BLaER1 treated with 17β-estradiol and CSF1 and Interleukin-3, amounts not matched to agents 10 nM and 100 nM (cell line): Measurements from ENCODE around the gene RERE.
A peak's percentile ranks its signal among the peaks of the same experiment; 100 is the strongest.
"Not testable (repeated sequence)": the region's sequence is repeated elsewhere in the genome, so short reads cannot be mapped to it uniquely, and the experiment has no call there.

Source experiments
- H3K27ac ChIP-seq, 11 experiments: shearing (Covaris generic); formaldehyde crosslinking; 2 replicates each; pipeline ENCODE4 v1.8.1; 2022
- H3K27me3 ChIP-seq, 11 experiments: shearing (Covaris generic); formaldehyde crosslinking; 2 replicates each; pipeline ENCODE4 v1.8.1; 2022
- H3K36me3 ChIP-seq, 11 experiments: shearing (Covaris generic); formaldehyde crosslinking; 2 replicates each; pipeline ENCODE4 v1.8.1; 2022
- H3K4me1 ChIP-seq, 10 experiments: shearing (Covaris generic); formaldehyde crosslinking; 2 replicates each; pipeline ENCODE4 v1.8.1; 2022
- H3K4me2 ChIP-seq, 11 experiments: shearing (Covaris generic); formaldehyde crosslinking; 2 replicates each; pipeline ENCODE4 v1.8.1; 2022
- H3K4me3 ChIP-seq, 10 experiments: shearing (Covaris generic); formaldehyde crosslinking; 2 replicates each; pipeline ENCODE4 v1.8.1; 2022
- H3K9ac ChIP-seq, 11 experiments: shearing (Covaris generic); formaldehyde crosslinking; 2 replicates each; pipeline ENCODE4 v1.8.1; 2022
- H3K9me3 ChIP-seq, 11 experiments: shearing (Covaris generic); formaldehyde crosslinking; replicated peaks in 1 of 11; 2 replicates each; pipeline ENCODE4 v1.8.1; 2022
- H4K20me1 ChIP-seq, 11 experiments: shearing (Covaris generic); formaldehyde crosslinking; 2 replicates each; pipeline ENCODE4 v1.8.1; 2022
- Cebpa-rat ChIP-seq, 11 experiments: shearing (Covaris generic); IDR thresholded peaks; 2 replicates each; pipeline ENCODE4 v1.8.1; 2022

RERE gene

DNA sequence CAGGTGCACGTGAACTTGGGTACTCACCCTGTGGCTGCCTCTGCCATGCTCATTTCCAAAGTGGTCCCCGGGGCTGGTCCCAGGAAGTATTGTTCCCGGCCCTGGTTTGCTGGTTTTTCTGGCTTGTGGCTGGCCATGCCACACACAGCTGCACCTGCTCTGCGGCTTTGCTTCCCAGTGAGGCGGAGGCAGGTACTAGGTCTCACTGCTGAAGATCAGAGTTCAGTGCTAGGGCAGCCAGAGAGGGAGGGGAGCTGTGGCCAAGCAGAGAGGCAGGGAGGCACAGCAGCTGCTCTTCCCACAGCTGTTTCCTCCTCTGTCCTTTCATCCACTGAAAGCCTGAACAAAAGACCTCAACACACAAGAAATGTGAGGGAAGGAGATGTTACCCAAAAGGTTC is 30.6 kb upstream of the RERE start:
- peak overlapping the region in 4 of 11 experiments; percentile 38 to 72 (median 56); a peak in 7 of 22 replicates for H3K27ac ChIP-seq

GRCh38 chr1:8846263-8846662 is 28.8 kb upstream of the RERE start:
- Histone ChIP-seq H3K4me2 (peak overlapping the region in 9 of 11 experiments; percentile 51 to 80 (median 72); a peak in 15 of 22 replicates), H3K4me1 (peaks cover 29 to 63% (median 56%) of the 10 kb centered on the region in 10 experiments), H3K27me3 (peaks cover 0 to 10% (median 0%) of the 10 kb centered on the region in 11 experiments; a peak in 1 of 22 replicates), H3K9me3 (peaks cover 19 to 25% (median 23%) of the 10 kb centered on the region in 11 experiments), H3K9ac (no peak overlapping the region), H3K4me3 (no peak overlapping the region), H3K36me3 (no peaks in the 10 kb centered on the region), H3K27ac (no peak overlapping the region), H4K20me1 (peaks cover 0 to 15% (median 6%) of the 10 kb centered on the region in 11 experiments; a peak in 8 of 22 replicates)
- TF ChIP-seq Cebpa-rat (IDR thresholded peaks at IDR 0.05): no peak

More for the DNA sequence above, 30.6 kb upstream of the RERE start:
- no peak for TF ChIP-seq Cebpa-rat (IDR thresholded peaks at IDR 0.05)
- Histone ChIP-seq H3K4me3 (no peak overlapping the region), H3K9ac (peak overlapping the region in 2 of 11 experiments; percentile 19 to 37; a peak in 3 of 22 replicates), H3K27me3 (peaks cover 0 to 10% (median 0%) of the 10 kb centered on the region in 11 experiments; a peak in 1 of 22 replicates), H3K4me2 (peak overlapping the region; percentile 27 to 83 (median 62); a peak in 21 of 22 replicates), H3K9me3 (peaks cover 3 to 7% (median 7%) of the 10 kb centered on the region in 11 experiments), H3K36me3 (no peaks in the 10 kb centered on the region), H4K20me1 (peaks cover 0 to 16% (median 6%) of the 10 kb centered on the region in 11 experiments; a peak in 8 of 22 replicates), H3K4me1 (peaks cover 29 to 63% (median 56%) of the 10 kb centered on the region in 10 experiments)

- peak overlapping the region in 1 of 11 experiments; percentile 24; a peak in 2 of 22 replicates for H3K9ac ChIP-seq
- no peaks in the 10 kb centered on the region for H3K36me3 ChIP-seq
- H4K20me1 ChIP-seq: peaks cover 0 to 15% (median 6%) of the 10 kb centered on the region in 11 experiments; a peak in 8 of 22 replicates
- H3K27ac ChIP-seq: 0 out of 22 replicates have a peak overlapping the region, but pooled peaks of 4 of the 11 experiments have one; percentile 1 to 23 (median 12)
- H3K27me3 ChIP-seq: peaks cover 0 to 10% (median 0%) of the 10 kb centered on the region in 11 experiments; a peak in 1 of 22 replicates
- no peak for TF ChIP-seq Cebpa-rat (IDR thresholded peaks at IDR 0.05)
- peaks cover 29 to 63% (median 56%) of the 10 kb centered on the region in 10 experiments for H3K4me1 ChIP-seq
- H3K9me3 ChIP-seq: peaks cover 19 to 33% (median 28%) of the 10 kb centered on the region in 11 experiments
- peak overlapping the region; percentile 51 to 80 (median 65); a peak in 21 of 22 replicates for H3K4me2 ChIP-seq
- H3K4me3 ChIP-seq: no peak overlapping the region
Measured at GRCh38 chr1:8845104-8846097, 28.0 kb upstream of the RERE start.

DNA sequence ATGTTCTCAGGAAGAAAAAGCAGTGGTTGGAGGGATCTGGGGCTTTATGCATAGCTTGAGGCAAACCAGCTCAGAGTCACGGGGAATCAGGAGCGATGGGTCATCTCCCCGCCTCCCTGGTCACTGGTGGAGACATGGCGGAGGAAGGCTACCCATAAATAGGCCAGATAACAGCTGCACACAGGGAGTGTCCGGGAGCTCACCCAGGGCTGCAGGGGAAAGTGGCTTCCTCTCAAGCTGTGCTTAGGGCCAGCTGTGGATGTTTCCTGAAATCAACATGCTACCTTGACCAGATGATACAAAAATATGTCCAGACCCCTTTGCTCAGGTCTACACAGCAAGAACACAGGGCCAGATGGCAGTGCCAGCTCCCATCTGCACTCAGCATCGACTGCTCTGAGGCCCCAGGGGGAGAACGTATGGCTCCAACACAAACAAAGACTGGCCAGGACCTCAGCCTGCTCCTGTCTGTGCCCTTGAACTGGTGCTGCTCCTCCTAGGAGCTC is 27.1 kb upstream of the RERE start:
- no peaks in the 10 kb centered on the region for H3K36me3 ChIP-seq
- peaks cover 22 to 39% (median 33%) of the 10 kb centered on the region in 11 experiments for H3K9me3 ChIP-seq
- 0 out of 22 replicates have a peak overlapping the region, but pooled peaks of 4 of the 11 experiments have one; percentile 1 to 23 (median 12) for H3K27ac ChIP-seq
- peaks cover 29 to 57% (median 52%) of the 10 kb centered on the region in 10 experiments for H3K4me1 ChIP-seq
- no peak overlapping the region for H3K4me3 ChIP-seq
- H3K9ac ChIP-seq: peak overlapping the region in 3 of 11 experiments; percentile 24 to 30 (median 27); a peak in 5 of 22 replicates
- TF ChIP-seq Cebpa-rat (IDR thresholded peaks at IDR 0.05): no peak
- peak overlapping the region; percentile 25 to 80 (median 65); a peak in 21 of 22 replicates for H3K4me2 ChIP-seq
- H4K20me1 ChIP-seq: peaks cover 0 to 15% (median 6%) of the 10 kb centered on the region in 11 experiments; a peak in 8 of 22 replicates
- peaks cover 0 to 10% (median 0%) of the 10 kb centered on the region in 11 experiments; a peak in 1 of 22 replicates for H3K27me3 ChIP-seq

- H3K9me3 ChIP-seq: peaks cover 22 to 39% (median 33%) of the 10 kb centered on the region in 11 experiments
- no peak overlapping the region for H3K9ac ChIP-seq
- no peak overlapping the region for H3K4me3 ChIP-seq
- TF ChIP-seq Cebpa-rat (IDR thresholded peaks at IDR 0.05): no peak
- peaks cover 17 to 27% (median 24%) of the 10 kb centered on the region in 10 experiments for H3K4me1 ChIP-seq
- no peaks in the 10 kb centered on the region for H4K20me1 ChIP-seq
- peaks cover 0 to 9% (median 0%) of the 10 kb centered on the region in 11 experiments; a peak in 1 of 22 replicates for H3K27me3 ChIP-seq
- H3K27ac ChIP-seq: no peak overlapping the region
- no peaks in the 10 kb centered on the region for H3K36me3 ChIP-seq
- H3K4me2 ChIP-seq: no peak overlapping the region
Measured at GRCh38 chr1:8841395-8841794, 24.0 kb upstream of the RERE start.

DNA sequence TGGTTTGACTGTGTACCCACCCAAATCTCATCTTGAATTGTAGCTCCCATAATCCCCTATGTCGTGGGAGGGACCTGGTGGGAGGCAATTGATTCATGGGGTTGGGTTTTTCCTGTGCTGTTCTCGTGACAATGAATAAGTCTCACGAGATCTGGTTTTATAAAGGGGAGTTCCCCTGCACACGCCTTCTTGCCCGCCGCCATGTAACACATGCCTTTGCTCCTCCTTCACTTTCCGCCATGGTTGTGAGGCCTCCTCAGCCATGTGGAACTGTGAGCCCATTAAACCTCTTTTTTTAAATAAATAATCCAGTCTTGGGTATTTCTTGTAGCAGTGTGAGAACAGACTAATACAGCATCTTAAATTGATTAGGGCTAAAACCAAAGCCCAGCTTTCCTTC is 22.6 kb upstream of the RERE start:
- H3K27me3 ChIP-seq: no peaks in the 10 kb centered on the region
- H3K27ac ChIP-seq: no peak overlapping the region
- H3K9ac ChIP-seq: no peak overlapping the region
- H3K4me2 ChIP-seq: no peak overlapping the region
- H3K4me3 ChIP-seq: no peak overlapping the region
- H3K36me3 ChIP-seq: no peaks in the 10 kb centered on the region
- no peaks in the 10 kb centered on the region for H4K20me1 ChIP-seq
- peaks cover 22 to 39% (median 33%) of the 10 kb centered on the region in 11 experiments for H3K9me3 ChIP-seq
- no peak for TF ChIP-seq Cebpa-rat (IDR thresholded peaks at IDR 0.05)
- peaks cover 9 to 13% (median 10%) of the 10 kb centered on the region in 10 experiments for H3K4me1 ChIP-seq

- no peak overlapping the region for H3K4me2 ChIP-seq
- no peak for TF ChIP-seq Cebpa-rat (IDR thresholded peaks at IDR 0.05)
- no peaks in the 10 kb centered on the region for H3K36me3 ChIP-seq
- H3K9ac ChIP-seq: no peak overlapping the region
- peaks cover 0 to 9% (median 4%) of the 10 kb centered on the region in 10 experiments; a peak in 6 of 20 replicates for H3K4me1 ChIP-seq
- no peaks in the 10 kb centered on the region for H3K27me3 ChIP-seq
- no peak overlapping the region for H3K27ac ChIP-seq
- H3K9me3 ChIP-seq: peaks cover 0 to 16% (median 9%) of the 10 kb centered on the region in 11 experiments; a peak in 14 of 22 replicates
- H4K20me1 ChIP-seq: no peaks in the 10 kb centered on the region
- no peak overlapping the region for H3K4me3 ChIP-seq
Measured at GRCh38 chr1:8835941-8836643, 18.7 kb upstream of the RERE start.

GRCh38 chr1:8831340-8831739 is 13.9 kb upstream of the RERE start:
- Histone ChIP-seq H3K27me3 (no peaks in the 10 kb centered on the region), H4K20me1 (no peaks in the 10 kb centered on the region), H3K9ac (no peak overlapping the region), H3K4me2 (no peak overlapping the region; a peak in 1 of 22 replicates), H3K4me1 (peaks cover 7 to 27% (median 16%) of the 10 kb centered on the region in 10 experiments; a peak in 18 of 20 replicates), H3K9me3 (no peaks in the 10 kb centered on the region), H3K27ac (no peak overlapping the region), H3K36me3 (no peaks in the 10 kb centered on the region), H3K4me3 (no peak overlapping the region)
- TF ChIP-seq Cebpa-rat (IDR thresholded peaks at IDR 0.05): no peak

DNA sequence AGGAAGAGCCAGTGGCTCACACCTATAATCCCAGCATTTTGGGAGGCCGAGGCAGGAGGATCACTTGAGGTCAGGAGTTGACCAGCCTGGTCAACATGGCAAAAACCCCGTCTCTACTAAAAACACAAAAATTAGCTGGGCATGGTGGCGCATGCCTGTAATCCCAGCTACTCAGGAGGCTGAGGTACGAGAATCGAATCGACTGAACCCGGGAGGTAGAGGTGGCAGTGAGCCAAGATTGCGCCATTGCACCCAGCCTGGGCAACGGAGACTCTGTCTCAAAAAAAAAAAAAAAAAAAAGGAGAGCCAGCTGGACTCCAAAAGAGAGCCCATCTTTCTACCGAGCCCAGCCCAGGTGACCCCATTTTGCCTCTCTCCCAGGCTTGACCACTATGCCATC is 13.3 kb upstream of the RERE start:
- not testable (repeated sequence) for H3K27me3 ChIP-seq, H3K27ac ChIP-seq, H3K9me3 ChIP-seq, H4K20me1 ChIP-seq, H3K4me2 ChIP-seq, H3K9ac ChIP-seq, H3K36me3 ChIP-seq, H3K4me3 ChIP-seq
- peaks cover 7 to 27% (median 17%) of the 10 kb centered on the region in 10 experiments; a peak in 18 of 20 replicates for H3K4me1 ChIP-seq
